ENCODE results near the gene DDX51.
A peak's percentile ranks its signal among the peaks of the same experiment; 100 is the strongest.

The DDX51 gene

DNA sequence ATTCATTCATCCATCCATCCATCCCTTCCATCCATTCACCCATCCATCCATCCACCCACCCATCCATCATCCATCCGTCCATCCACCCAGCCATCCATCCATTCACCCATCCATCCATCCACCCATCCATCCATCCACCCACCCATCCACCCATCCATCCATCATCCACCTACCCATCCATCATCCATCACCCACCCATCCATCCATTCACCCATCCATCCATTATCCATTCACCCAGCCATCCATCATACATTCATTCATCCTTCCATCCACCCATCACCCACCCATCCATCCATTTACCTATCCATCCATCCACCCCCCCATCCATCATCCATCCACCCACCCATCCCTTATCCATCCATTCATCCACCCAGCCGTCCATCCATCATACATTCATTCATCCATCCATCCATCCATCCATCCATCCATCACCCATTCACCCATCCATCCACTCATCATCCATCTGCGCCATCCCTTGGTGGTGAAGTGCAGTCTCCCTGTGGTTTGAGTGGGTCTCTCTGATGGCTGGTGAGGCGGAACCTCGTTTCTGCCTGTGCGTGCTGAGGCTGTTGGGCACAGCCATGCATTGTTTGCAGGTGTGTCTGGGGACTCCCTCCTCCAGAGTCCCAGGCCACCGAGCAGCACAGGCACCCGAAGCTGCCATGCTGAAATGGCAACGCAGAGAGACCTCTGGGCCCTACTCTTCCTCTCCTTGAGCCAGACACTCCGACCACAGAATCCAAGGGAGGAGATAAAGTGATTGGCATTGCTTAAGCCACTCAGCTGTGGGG, 22.9 kb upstream of the DDX51 start:
- DNase-seq, result no peak

DNA sequence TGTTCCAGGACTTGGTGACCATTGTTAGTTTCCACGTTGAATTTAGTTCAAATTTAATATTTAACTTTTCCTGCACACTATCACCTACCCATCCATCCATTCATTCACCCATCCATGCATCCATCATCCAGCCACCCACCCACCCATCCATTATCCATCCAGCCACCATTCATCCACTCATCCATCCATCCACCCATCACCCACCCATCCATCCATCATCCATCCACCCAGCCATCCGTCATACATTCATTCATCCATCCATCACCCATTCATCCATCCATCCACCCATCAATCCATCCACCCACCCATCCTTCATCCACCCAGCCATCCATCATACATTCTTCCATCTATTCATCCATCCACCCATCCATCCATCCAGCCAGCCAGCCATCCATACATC, 22.0 kb upstream of the DDX51 start:
- no peak for DNase-seq

DNA sequence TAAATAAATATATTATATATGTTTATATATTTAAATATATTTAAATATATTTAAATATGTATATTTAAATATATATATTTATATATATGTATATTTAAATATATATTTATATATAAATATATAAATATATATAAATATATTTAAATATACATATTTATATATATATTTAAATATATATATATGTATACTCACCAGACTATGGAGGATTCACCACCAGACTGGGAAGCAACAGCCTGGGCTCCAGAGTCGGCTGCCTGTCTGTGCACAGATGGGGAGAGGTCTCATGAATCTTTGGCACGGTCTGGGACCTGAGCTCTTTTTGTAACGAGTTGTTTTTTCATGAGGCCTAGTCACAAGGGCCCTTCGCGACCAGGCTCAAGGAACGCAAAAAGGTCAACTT, 21.5 kb upstream of the DDX51 start:
- no peak for DNase-seq

DNA sequence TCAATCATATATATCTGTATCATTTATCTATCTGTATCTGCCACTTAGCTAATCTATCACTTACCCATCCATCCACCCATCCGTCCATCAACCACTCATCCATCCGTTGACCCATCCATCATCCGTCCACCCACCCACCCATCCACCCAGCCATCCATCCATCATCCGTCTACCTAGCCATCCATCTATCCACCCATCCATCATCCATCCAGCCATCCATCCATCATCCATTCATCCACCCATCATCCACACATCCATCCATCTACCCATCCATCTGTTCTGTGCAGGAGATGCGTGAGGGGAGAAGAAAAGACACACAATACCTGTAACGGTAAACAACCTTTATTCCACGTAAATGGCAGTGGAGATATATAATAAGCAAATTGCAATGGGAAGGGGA, 20.3 kb upstream of the DDX51 start:
- no peak for DNase-seq

DNA sequence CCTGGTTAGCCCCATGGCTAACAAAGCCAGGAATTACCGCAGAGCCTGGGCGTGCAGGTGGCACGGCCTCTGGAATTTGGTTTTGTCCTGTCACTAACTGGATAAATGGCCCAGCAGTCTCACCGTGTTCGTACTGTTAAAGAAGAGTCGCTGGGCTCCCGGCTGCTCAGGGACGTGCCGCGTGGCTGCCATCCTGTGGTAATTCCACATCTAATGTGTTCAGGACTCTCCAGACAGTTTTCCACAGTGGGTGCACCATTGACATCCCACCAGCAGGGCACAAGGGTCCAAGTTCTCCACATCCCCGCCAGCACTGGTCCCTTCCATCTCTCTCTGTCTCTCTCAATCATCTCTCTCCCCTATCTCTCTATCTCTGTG, 19.8 kb upstream of the DDX51 start:
- no peak for DNase-seq

DNA sequence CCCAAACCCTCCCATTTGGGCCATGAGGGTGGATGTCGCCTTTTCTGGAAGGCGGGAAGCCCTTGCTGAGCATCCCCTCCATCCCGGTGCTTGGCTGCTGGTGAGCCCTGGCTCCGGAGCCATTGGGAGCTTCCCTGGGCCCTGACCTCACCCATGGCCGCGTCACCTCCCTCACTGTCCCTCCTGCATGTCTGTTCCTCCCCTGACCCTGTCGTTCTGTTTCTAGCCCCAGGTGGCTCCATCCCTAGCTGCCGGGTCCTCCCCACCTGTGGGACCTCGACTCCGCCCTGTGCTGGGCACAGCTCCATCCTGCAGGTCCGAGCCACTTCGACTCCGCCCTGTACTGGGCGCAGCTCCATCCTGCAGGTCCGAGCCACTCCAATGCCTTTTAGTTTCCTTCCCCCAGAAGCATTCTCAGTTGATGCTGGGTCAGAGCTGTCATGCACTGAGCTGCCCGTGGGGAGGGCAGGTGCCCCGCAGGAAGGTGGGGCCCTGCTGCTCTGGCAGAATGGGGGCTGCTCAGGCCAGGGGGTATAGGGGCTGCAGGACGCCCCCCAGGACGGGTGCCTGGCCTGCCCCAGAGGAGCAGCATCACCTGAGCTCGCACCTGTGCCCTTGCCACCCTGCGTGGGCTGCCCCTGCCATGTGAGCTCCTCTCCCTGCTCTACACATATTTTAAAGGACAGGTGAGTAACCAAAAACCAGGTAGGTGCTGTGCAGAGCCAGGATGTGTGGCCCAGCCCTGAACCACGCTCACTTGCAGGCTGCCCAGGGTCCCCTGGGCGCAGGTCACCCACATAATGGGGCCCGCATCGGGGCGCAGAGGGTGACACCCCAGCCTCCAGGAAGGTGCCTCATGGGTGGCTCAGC, 19.2 kb upstream of the DDX51 start:
- DNase-seq, result no peak

DNA sequence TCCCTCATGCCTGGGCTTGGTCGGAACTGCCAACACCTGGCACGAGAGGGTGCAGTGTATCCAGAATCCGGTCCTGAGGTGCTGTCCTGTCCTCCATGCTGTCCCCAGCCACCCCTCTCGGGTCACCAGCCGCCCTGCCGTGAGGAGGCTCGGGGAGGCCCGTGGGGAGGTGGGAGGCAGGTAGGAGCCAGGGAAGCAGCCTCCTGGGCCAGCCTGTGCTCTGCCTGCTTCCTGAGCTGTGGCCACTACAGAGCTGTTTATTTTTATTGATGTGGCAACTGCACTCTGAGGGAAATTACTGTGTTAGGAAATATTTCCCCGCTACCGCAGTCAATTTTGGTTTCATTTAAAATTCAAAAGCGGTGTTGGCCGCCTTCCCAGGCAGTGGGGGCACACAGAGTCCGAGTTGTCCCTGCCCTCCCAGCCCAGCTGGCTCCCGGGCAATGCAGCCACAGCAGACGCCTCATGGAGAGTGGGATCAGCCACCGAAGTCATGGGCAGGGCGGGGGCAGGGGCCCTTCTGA, 18.5 kb upstream of the DDX51 start:
- no peak for DNase-seq

DNA sequence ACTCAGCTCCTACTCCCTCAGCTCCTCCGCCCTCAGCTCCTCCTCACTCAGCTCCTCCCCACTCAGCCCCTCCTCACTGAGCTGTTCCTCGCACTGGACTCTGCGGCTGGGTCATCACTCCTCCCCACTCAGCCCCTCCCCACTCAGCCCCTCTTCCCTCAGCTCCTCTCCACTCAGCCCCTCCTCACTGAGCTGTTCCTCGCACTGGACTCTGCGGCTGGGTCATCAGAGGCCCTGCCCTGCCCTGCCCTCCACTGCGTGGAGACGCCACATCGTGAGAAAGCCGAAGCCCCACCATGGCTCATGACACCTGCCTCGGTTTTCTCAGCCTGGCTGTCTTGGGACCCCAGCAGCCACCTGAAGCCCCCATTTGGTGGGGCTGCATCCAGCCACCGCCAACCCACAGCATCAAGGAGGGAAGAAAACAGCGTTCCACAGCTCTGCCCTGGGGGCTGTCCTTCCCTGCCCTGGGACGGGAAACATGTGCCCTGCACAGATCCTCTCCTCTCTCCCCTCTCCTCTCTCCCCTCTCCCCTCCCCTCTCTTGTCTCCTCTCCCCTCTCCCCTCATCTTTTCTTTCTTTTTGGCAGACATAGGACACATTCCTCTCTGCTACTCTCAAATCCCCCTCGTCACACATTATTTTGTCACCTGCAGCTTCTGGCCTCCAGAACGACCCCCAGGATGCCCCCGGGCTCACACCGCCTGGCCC, 17.8 kb upstream of the DDX51 start:
- no peak for DNase-seq

DNA sequence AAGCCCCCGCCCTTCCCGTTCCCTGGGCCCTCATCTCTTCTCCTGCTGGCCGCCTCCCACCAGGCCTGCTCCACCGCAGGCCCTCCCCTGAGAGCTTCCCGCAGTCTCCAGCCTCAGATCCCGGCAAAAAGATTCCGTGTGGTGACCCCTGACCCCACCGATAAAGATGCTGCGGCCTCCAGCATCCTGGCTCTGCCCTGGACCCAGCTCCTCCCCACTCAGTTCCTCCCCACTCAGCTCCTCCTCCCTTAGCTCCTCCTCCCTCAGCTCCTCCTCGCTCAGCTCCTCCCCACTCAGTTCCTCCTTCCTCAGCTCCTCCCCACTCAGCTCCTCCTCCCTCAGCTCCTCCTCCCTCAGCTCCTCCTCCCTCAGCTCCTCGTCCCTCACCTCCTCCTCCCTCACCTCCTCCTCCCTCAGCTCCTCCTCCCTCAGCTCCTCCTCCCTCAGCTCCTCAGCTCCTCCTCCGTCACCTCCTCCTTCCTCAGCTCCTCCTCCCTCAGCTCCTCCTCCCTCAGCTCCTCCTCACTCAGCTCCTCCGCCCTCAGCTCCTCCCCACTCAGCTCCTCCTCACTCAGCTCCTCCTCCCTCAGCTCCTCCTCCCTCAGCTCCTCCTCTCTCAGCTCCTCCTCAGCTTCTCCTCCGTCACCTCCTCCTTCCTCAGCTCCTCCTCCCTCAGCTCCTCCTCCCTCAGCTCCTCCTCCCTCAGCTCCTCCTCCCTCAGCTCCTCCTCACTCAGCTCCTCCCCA, 17.1 kb upstream of the DDX51 start:
- DNase-seq, result no peak

DNA sequence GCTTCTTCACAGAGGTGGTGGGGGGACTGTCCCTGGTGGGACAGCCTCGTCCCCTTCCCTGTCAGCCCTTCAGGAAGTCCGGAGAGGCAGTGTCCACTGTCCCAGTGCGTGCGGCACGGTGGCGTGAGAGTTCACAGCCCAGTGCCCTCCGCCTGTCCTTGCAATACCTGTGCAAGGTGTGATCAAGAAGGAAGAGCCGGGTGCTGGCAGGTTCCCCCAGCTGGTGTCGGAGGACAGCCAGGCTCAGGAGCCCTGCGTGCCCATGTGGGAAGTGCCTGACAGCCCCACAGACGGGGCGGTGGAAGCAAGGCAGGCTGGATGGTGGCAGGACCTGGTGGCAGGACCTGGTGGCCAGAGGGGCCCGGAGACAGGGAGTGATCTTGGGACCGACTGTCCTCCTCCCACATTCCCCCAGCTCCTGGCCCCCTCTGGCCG, 16.5 kb upstream of the DDX51 start:
- DNase-seq, result no peak

DNA sequence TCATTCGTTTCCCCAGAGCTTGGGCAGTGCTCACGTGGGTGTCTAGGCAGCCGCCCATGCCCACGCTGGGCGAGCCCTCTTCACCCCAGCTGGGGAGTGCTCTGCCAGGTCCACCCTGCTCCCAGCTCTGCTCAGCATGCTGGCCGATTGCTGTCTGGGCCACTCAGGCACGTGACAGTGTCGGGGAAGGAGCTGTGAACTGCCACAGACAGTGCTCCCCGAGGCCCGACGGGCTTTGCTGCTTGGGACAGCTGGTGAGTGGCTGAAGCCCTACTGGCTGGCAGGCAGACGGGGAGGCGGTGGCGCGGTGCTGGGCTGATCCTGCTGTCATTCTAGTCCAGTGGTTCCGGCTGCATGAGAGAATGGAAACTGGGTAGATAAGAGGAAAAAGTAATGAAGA, 15.9 kb upstream of the DDX51 start:
- no peak for DNase-seq

DNA sequence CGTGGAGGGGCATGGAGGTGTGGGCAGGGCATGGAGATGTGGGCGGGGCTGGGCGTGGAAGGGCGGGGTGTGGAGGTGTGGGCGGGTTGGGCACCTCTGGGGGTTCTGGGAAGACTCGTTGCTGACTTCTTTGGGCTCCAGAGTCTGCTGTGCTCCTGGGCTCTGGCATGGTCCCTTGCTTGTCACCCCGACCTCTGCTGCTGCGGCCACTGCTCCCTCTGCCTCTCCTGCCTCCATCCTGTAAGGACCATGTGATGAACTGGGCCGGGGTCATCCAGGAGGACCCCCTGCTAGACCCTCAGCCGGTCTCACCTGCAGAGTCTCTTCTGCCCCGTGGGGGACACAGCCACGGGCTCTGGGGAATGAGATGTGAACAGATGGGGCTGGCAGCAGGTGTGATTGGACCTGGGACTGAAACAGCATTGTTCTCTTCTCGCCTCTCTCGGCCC, 15.5 kb upstream of the DDX51 start:
- DNase-seq, result no peak

DNA sequence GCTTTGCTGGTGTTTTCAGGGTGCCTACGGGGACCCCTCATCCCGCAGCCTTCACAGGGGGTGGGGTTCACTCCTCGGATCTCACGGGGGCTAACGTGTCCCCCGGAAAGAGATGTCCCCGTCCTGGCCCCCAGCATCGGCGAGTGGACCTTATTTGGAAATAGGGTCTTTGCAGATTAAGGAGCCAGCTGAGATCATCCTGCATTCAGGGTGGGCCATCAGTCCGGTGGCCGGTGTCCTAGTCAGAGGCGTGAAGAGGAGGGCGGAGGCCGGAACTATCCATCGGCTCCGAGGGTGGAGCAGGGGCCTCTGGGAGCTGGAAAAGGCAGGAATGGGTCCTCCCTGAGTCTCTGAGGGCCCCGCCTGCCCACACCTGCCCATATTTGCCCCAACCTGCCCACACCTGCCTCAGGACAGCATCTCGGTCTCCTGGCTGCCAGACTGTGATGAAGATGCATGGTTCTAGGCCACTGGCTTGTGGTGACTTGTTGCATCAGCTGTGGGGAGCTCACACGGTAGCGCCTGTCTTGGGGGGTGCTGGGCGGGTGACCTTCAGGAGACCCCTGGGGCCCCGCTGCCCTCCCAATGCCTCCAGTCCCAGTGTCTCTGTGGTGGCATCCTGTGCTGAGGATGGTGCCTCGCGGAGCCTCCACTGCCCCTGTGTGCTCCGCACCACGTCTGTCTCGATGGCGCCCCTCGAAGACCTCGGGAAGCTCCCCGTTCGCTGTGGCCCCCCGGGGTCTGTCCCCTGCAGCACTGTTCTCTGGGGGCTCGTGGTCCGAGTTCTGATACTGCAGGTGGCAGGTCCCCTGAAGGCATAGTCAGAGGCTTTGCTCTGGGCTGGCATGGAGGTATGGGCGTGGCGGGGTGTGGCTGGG, 14.8 kb upstream of the DDX51 start:
- DNase-seq, result peak; percentile 66

DNA sequence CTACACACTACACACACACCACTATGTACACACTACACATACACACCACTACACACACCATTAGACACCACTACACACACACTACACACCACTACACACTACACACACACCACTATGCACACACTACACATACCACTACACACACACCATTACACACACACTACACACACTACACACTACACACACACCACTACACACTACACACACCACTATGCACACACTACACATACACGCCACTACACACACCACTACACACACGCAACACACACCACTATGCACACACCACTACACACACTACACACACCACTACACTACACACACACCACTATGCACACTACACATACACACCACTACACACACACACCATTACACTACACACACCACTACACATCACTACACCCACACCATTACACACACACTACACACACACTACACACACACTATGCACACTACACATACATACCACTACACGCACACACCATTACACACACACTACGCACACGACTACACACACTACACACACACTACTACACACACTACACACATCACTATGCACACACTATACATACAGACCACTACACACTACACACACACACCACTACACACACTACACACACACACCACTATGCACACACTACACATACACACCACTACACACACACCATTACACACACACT, 13.8 kb upstream of the DDX51 start:
- no peak for DNase-seq

DNA sequence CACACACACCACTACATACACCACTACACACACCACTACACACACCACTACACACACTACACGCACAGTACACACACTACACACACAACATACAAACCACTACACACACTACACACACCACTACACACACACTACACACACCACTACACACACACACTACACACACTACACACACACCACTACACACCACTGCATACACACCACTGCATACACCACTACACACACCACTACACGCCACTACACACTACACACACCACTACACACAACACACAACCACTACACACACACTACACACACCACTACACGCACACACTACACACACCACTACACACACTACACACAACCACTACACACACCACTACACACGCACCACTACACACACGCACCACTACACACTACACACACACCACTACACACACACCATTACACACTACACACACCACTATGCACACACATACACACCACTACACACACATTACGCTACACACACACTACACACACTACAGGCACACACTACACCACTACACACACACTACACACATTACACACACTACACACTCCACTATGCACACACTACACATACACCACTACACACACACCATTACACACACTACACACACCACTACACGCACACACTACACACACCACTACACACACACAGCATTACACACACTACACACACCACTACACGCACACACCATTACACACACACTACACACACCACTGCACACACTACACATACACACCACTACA, 12.6 kb upstream of the DDX51 start:
- DNase-seq, result no peak

DNA sequence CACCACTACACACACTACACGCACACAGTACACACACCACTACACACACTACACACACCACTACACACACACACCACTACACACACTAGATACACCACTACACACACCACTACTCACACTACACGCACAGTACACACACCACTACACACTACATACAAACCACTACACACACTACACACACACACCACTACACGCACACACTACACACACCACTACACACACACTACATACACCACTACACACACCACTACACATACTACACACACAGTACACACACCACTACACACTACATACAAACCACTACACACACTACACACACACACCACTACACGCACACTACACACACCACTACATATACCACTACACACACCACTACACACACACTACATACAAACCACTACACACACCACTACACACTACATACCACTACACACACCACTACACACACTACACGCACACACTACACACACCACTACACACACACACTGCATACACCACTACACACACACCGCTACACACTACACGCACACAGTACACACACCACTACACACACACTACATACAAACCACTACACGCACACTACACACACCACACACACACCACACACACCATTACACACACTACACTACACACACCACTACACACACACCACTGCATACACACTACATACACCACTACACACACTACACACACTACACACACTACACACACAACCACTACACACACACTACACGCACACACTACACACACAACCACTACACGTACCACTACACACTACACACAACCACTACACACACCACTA, 11.9 kb upstream of the DDX51 start:
- DNase-seq, result no peak

DNA sequence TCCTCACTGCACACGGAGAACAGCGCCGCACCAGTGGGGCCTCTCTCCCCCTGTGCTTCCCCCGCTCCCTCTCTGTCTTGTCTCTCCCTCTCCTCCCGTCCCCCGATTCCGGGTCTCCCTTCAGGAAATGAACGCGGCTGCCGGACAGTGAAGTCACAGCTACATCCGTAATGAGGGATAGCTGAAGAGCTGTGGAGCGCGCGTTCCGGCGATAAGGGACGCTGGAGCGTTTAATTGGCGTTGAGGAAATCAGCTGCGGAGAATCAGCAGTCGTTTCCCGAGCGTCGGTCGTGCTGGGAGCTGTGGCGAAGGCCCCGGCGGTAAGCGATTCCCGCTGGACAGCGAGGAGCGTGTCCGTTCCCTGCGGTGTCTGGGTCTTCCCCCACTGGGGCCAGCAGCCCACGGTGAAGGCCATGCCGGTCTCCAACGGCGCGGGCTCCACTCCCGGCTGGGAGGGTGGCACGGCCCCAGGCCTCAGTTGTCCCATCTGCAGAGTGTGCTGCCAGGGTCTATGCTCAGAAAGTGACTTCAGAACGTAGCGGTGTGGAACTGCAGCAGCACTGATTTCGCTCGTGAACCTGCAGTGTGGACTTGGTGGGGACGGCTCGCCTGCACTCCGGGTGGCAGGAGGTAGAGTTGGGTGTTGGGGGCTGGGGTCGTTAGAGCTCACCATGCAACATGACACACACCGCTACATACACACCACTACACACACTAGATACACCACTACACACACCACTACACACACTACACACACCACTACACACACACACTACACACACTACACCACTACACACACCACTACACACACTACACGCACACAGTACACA, 11.0 kb upstream of the DDX51 start:
- DNase-seq, result no peak

DNA sequence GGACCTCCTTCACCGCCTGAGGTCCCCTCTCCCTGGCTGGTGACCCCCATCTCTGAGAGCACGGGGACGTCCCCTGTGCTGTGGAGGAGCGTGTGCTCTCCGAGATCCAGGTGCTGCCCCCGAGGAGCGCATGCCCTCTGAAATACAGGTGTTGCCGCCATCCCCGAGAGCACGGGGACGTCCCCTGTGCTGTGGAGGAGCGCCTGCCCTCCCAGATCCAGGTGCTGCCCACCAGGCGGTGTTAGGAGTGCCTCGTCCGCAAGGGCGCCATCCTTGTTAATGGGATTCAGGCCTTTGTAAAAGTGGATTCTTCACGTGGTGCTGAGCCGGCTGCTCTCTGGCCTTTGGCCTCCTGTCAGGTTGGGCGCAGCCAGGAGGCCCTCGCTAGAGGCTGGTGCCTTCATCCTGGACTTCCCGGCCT, 10.2 kb upstream of the DDX51 start:
- DNase-seq, result no peak

Measured in DMS153 (cell line).